DND-41 (cell line): Measurements from ENCODE around the gene SEL1L2.

Experiments
- ATAC-seq: fragments of 200-7000 bp; cut with Tn5 transposase; 3 replicates; pipeline ENCODE4 v1.9.1; 2021; ENCODE audit warnings: low read depth; ENCODE audit not compliant: insufficient read depth
- DNase-seq: peaks from one replicate; pipeline ENCODE4 v3.0.0-alpha.2; 2020
- H2AFZ ChIP-seq: 2 replicates; pipeline ENCODE4 v1.6.0; 2012; ENCODE audit warnings: low read depth, low read length
- H3K27ac ChIP-seq: 2 replicates; pipeline ENCODE4 v1.5.1; 2012; ENCODE audit warnings: low read length, inconsistent platforms
- H3K27me3 ChIP-seq: fragments of 200-600 bp; sonication (generic); 2 replicates; pipeline ENCODE4 v1.6.0; 2012; ENCODE audit warnings: low read length, mild to moderate bottlenecking, inconsistent platforms; ENCODE audit not compliant: insufficient read depth, poor library complexity
- H3K36me3 ChIP-seq: 2 replicates; pipeline ENCODE4 v1.5.1; 2012; ENCODE audit warnings: low read length, inconsistent platforms; ENCODE audit not compliant: insufficient read depth
- H3K4me1 ChIP-seq: 2 replicates; pipeline ENCODE4 v1.5.1; 2012; ENCODE audit warnings: mild to moderate bottlenecking, low read length; ENCODE audit not compliant: insufficient read depth
- H3K4me2 ChIP-seq: 2 replicates; pipeline ENCODE4 v1.6.0; 2012; ENCODE audit warnings: mild to moderate bottlenecking, moderate library complexity, low read length, inconsistent platforms; ENCODE audit not compliant: insufficient read depth
- H3K4me3 ChIP-seq, 2 experiments: fragments of 200-600 bp in 1 of 2; shearing (Covaris generic) in 1 of 2; 2 replicates each; pipeline ENCODE4 v1.5.1; 2012 to 2016; ENCODE audit warnings: inconsistent platforms in 2 of 2, low read length in 2 of 2, mild to moderate bottlenecking in 2 of 2, low read depth in 1 of 2, moderate library complexity in 1 of 2
- H3K79me2 ChIP-seq: 2 replicates; pipeline ENCODE4 v1.6.0; 2012; ENCODE audit warnings: low read length, inconsistent platforms; ENCODE audit not compliant: insufficient read depth
- H3K9ac ChIP-seq: 2 replicates; pipeline ENCODE4 v1.6.0; 2012; ENCODE audit warnings: low read depth, mild to moderate bottlenecking, inconsistent platforms, low read length, moderate library complexity
- H3K9me3 ChIP-seq: 2 replicates; pipeline ENCODE4 v1.5.1; 2012; ENCODE audit warnings: low read length, moderate library complexity, mild to moderate bottlenecking, inconsistent platforms; ENCODE audit not compliant: insufficient read depth, severe bottlenecking
- H4K20me1 ChIP-seq: 2 replicates; pipeline ENCODE4 v1.6.0; 2012; ENCODE audit warnings: low read length; ENCODE audit not compliant: insufficient read depth
- CTCF ChIP-seq: IDR thresholded peaks from 2 replicates; pipeline ENCODE4 v1.5.1; 2012; ENCODE audit warnings: borderline replicate concordance, low read length, moderate library complexity, mild to moderate bottlenecking; ENCODE audit not compliant: poor library complexity, severe bottlenecking; ENCODE audit errors: extremely low read depth
- EZH2 ChIP-seq: IDR thresholded peaks from 3 replicates; pipeline ENCODE4 v1.6.1; 2012; ENCODE audit warnings: borderline replicate concordance, low read depth, mild to moderate bottlenecking, moderate library complexity, low read length, inconsistent platforms; ENCODE audit not compliant: severe bottlenecking

SEL1L2 gene

DNA sequence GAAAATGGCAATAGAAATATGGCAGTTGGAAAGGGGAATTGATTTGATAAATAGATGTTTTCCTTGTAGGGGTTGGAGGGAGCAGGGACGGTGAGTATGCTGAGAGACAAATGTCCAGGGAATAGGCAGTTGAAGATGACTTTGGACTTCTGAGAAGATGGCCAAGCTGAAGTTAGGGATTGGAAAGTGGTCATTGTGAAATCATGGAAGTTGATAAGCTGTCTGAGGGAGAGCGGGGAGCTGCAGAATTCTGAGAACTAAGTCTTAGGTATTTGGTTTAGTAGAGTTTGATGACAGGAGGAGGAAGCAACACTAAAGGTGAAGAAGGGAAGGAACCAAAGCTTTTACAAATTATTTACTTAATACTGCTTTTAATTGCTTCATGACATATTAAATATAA is 190.4 kb downstream of the SEL1L2 start:
- H3K27ac ChIP-seq, result peak overlapping the region; percentile 82
- H3K4me1 ChIP-seq, result peaks cover 51% of the 10 kb centered on the region
- peak overlapping the region; percentile 24; the same call in 1 of the 2 replicates for H3K9ac ChIP-seq
- no peak for TF ChIP-seq EZH2
- no peak for TF ChIP-seq CTCF
- peaks cover 86% of the 10 kb centered on the region for H3K36me3 ChIP-seq
- ATAC-seq (no peak), DNase-seq (no peak)
- peaks cover 30% of the 10 kb centered on the region for H3K79me2 ChIP-seq
- H3K4me3 ChIP-seq, result no peak overlapping the region
- H3K4me2 ChIP-seq, result peak overlapping the region; percentile 32
- no peaks in the 10 kb centered on the region for H3K27me3 ChIP-seq
- no peak overlapping the region for H2AFZ ChIP-seq
- no peaks in the 10 kb centered on the region for H3K9me3 ChIP-seq
- no peaks in the 10 kb centered on the region for H4K20me1 ChIP-seq
